Erythroblast (primary cell): Measurements from ENCODE around the gene SQOR.

ENCODE experiments used
- GATA1 ChIP-seq: IDR thresholded peaks from 2 replicates; pipeline ENCODE4 v1.6.1; 2011; ENCODE audit warnings: low read depth, mild to moderate bottlenecking, control low read depth, low read length, moderate library complexity
- POLR2A ChIP-seq: IDR thresholded peaks from 2 replicates; pipeline ENCODE4 v1.6.1; 2011; ENCODE audit warnings: mild to moderate bottlenecking, low read length

DNA sequence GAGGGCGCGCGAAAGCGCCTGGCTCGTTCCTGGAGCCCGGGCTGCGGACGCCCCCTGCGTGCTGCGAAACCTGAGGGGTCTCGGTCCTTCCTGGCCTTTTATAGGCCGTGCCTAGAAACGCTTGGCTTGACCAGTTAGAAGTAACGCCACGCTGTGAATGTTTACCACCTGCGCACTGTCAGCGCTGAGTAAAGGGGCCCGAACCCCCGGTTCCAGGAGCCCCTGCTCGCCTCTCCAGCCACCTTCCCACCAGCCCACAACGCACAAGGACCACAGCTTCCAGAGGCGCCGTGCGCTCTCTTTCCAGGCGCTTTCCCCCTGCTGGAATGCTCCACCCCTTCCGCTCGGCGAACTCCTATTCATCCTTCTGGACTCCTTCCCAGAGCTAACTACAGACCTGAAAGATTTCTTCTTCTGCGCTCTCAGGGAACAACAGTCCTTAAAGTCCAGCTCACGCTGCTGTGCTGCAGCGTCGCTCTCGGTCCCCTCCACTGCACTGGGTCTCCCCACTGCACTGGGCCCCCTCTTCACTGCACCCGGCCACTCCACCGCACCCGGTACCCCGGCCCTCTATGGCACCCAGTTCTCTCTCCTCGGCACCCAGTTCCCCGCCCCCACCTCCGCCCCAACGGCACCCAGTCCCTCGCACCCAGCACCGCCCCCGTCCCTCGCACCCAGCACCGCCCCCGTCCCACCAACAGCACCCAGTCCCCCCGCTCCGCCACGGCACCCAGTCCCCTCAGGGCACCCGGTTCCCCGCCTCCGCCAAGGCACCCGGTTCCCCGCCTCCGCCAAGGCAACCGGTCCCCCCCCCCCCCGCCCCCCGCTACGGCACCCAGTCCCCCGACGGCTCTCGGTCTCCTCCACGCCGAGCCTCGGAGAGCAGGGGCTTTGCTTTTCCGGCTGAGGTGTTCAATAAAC is 69.8 kb downstream of the SQOR start:
- TF ChIP-seq POLR2A, result no peak
- TF ChIP-seq GATA1, result no peak
